ENCODE data around the gene RPS23. TPM values are rescaled to one million over a fixed set of nuclear protein-coding genes. Genes with fewer than 3 reads are reported as not detected.

Gene RPS23
- polyA plus RNA-seq, 1 donor from 2014 or later: 3,808 TPM

DNA sequence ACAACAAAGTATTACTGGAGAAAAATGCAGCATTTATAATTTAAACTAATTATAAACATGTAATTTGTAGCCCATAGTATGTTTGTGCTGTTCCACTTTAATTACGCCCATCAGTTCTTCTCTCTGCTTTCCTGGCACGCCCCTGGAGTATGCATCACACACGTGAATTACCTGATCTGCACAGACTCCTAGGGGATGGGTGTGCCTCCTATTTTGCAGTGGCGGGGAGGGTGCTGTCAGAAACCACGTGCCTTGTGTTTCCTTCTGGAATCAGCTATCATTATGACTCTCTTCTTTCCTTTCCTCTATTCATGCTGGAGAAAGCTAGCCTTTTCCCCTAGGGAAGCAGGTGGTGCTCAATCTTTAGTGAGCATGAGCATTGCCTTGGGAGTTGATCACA is 43.3 kb downstream of the RPS23 start:
- Mint-ChIP-seq H3K36me3 (peaks cover 3% of the 10 kb centered on the region), H3K4me1 (no peaks in the 10 kb centered on the region), H3K4me3 (no peak overlapping the region), H3K9me3 (no peaks in the 10 kb centered on the region), H3K27ac (no peak overlapping the region), H3K27me3 (no peaks in the 10 kb centered on the region)

DNA sequence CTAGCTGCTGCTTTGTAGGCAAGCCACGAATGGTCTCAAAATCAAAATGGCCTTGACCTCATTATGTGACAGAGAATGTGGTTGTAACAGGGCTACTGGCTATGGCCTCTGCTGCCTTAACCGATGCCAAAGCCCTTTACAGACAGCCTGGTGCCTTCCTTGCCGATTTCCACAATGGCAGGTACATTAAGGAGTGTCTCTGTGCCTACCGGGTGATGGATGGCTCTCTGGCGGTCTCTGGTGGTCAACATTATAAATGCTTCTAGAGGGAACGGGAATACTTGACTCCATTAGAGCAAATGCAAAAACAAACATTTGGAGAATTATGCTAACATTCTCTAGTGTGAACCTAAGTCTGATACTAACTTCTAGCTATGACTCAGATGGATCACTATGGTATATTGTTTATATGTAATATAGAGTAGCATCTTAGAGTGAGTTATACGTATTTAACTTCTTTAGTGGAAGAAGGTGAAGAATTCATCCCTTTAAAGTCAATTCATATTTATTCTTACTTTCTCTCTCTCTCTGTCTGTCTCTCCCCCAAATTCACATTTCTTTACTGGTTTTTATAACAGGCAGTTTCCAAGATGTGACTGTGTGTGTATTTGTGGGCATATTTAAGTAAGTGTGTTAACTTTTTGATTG is 52.5 kb downstream of the RPS23 start:
- Mint-ChIP-seq H3K4me3 (no peak overlapping the region), H3K27ac (no peak overlapping the region), H3K4me1 (peaks cover 0 to 6% (median 1%) of the 10 kb centered on the region in 3 donors), H3K27me3 (no peaks in the 10 kb centered on the region), H3K9me3 (no peaks in the 10 kb centered on the region), H3K36me3 (no peaks in the 10 kb centered on the region)
